RWPE1 (cell line): ENCODE data around the gene EFNA2.

Source experiments
- CTCF ChIA-PET: fragments of 350-600 bp; sonication (Branson Sonifier 250); formaldehyde crosslinking; extraction: SDS; loops from one replicate; lab custom pipeline; 2021; lab: Yijun Ruan, JAX
- POLR2A ChIA-PET: fragments of 400-600 bp; formaldehyde crosslinking; extraction: SDS; loops from one replicate; lab custom pipeline; 2020; ENCODE audit warnings: antibody characterized with exemption; ENCODE audit not compliant: low non-redundant PET; lab: Yijun Ruan, JAX
- DNase-seq: peaks from one replicate; pipeline ENCODE4 v3.0.0; 2012; ENCODE audit warnings: low spot score
- H3K27ac ChIP-seq: fragments of 450-650 bp; 2 replicates; pipeline ENCODE4 v1.5.1; 2017
- TF ChIP-seq, protein P1 (sequence below): fragments of 450-650 bp; conservative IDR thresholded peaks from 2 replicates; pipeline ENCODE4 v1.5.1; 2017; ENCODE audit warnings: low read depth, mild to moderate bottlenecking

EFNA2 gene

DNA sequence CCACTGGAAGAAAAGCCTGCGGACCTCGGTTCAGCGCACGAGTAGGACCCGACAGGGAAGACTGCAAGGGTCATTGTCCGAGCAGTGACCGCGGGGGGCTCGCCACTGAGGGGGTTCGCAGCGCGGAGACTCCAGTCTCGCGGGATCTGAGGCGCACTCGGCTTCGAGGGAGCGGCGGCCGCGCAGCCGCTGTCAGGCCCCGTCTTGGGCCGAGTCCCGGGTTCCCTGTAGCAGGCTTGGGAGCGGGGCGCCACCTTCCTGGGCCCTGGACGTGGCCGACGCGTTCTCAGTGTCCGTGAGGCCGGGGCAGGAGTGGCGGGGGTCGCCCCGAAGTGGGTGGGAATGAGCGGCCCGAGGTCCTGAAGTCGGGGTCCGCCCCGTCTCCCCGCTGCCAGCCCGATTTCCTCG lies 10.8 kb upstream of the EFNA2 start:
- ChIA-PET POLR2A (no interaction called here), CTCF (no interaction called here)
- DNase-seq: no peak
- peak overlapping the region; percentile 100 for H3K27ac ChIP-seq
- TF ChIP-seq, protein P1, sequence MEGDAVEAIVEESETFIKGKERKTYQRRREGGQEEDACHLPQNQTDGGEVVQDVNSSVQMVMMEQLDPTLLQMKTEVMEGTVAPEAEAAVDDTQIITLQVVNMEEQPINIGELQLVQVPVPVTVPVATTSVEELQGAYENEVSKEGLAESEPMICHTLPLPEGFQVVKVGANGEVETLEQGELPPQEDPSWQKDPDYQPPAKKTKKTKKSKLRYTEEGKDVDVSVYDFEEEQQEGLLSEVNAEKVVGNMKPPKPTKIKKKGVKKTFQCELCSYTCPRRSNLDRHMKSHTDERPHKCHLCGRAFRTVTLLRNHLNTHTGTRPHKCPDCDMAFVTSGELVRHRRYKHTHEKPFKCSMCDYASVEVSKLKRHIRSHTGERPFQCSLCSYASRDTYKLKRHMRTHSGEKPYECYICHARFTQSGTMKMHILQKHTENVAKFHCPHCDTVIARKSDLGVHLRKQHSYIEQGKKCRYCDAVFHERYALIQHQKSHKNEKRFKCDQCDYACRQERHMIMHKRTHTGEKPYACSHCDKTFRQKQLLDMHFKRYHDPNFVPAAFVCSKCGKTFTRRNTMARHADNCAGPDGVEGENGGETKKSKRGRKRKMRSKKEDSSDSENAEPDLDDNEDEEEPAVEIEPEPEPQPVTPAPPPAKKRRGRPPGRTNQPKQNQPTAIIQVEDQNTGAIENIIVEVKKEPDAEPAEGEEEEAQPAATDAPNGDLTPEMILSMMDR: no peak

DNA sequence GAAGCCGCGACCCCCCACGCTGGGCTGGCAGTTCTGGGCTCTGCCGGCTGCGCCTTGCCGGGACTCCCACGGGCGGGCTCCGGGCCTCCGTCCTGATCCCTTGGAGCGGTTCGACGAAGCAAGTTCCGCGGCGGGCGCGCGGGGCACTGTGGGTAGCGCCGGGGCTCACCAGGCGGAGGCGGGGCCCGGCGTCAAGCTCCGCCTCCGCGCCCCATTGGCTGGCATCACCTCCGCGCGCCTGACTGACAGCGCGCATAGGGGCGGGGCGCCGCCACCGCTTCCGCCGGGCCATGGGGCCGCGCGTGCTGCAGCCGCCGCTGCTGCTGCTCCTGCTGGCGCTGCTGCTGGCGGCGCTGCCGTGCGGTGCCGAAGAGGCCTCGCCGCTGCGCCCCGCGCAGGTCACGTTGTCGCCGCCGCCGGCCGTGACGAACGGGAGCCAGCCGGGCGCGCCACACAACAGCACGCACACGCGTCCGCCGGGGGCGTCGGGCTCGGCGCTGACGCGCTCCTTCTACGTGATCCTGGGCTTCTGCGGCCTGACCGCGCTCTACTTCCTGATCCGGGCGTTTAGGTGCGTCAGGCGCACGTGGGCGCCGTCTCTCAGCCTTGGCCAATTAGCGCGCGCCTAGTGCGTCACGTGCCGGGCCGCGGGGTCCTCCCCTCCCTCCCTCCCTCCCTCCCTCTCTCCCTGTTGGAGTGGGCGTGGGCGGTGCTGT lies 10.3 kb upstream of the EFNA2 start, which contains the start of gene FAM174C:
TSS of gene FAM174C (plus strand) at position 271 of the 716 bp plus-strand sequence. CDS start at position 291, 20 bp downstream.
- peak; percentile 94 for DNase-seq
- peak within 1 kb of the TSS; percentile 100 for H3K27ac ChIP-seq
- POLR2A ChIA-PET: no interaction called here
- CTCF ChIA-PET: interaction anchor here (0.6 kb wide), 1 partner anchor 58 kb away, joined by 4 read pairs; no protein-coding TSS in a partner anchor
- TF ChIP-seq, protein P1: no peak

DNA sequence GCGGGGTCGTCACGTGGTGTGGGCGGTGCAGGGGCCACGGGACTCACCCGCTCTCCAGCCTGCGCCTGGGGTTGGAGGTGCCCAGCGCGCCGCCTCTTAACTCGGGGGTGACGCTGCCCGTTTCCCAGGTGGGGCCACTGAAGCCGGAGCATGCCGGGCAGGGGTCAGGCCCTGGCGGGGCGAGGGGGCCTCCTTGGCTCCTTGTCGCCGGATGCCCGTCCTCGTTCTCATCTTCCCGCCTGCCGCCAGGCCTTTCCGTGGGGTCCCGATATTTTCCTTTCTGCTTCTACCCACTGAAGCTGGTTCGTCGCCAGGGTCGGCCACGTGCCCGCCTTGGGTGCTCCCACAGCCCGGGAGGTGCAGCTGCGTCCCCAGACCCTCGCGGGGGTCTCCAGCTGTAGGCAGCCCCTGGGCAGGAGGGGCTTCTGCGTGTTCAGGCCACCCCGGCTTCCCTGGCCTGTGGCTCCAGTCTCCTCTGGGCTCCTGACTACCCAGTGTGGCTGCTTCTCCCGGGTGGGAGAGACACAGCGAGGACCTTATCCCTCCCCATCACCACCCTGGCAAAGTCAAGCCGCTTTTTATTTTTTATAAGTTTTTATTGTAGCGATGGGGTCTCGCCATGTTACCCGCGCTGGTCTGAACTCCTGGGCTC lies 9.6 kb upstream of the EFNA2 start:
- ChIA-PET CTCF (interaction anchor here (0.6 kb wide), 1 partner anchor 57 kb away, joined by 4 read pairs; no protein-coding TSS in a partner anchor), POLR2A (no interaction called here)
- no peak for DNase-seq
- TF ChIP-seq, protein P1: no peak
- H3K27ac ChIP-seq: peak overlapping the region; percentile 100

DNA sequence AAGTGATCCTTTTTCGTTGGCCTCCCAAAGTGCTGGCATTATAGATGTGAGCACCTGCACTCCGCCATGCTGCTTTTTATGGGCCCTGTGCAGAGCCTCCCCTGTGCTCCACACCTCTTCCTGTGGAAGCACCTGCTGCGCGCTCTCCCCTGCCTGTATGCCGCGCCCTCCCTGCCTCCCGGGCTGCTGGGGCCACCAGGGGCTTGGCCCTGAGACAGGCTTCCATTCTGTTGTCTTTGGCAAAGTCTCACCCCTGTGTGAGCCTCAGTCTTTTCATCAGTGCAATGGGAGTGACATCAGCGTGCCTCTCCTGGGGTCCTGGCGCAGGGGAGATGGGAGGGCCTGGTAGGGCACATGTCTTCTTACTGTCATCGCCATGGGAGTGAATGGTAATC lies 9.0 kb upstream of the EFNA2 start:
- POLR2A ChIA-PET: no interaction called here
- TF ChIP-seq, protein P1: no peak
- H3K27ac ChIP-seq: peak overlapping the region; percentile 100
- CTCF ChIA-PET: no interaction called here
- no peak for DNase-seq

DNA sequence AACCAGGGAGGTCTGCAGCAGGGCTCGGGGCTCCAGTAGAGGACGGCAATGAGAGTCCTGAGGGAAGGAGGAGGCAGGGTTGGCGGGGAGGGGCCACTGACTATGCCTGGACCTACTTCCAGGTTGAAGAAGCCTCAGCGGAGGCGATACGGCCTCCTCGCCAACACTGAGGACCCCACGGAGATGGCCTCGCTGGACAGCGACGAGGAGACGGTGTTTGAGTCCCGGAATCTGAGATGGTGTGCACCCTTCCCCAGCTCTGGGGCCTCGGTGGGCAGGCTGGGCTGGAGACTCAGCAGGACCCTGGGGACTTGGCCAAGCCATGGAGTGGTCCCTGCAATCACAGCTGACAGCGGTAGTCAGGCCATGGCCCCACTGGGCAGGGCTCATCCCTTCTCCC lies 8.6 kb upstream of the EFNA2 start:
- peak overlapping the region; percentile 100 for H3K27ac ChIP-seq
- CTCF ChIA-PET: no interaction called here
- POLR2A ChIA-PET: no interaction called here
- TF ChIP-seq, protein P1: no peak
- DNase-seq: no peak

DNA sequence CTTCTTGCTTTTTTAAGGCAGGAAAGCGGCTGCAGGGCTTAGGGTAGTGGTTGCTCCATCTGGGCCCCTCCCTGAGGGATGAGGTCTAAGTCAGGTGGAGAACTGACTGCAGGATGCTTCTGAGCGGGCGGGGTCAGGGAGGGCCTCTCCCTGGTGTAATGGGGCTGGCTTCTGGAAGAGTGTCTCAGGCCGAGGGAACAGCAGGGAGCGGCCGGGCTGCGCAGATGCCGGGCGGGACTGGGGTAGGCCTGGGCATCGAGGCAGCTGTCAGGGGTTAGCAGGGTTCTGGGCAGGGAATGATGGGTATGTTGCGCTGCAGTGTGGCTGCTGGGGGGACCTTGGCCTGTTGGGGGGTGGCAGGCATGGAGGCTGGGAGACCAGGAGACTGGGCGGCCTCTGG lies 7.6 kb upstream of the EFNA2 start:
- CTCF ChIA-PET: interaction anchor here (1.5 kb wide), 1 partner anchor 34 kb away, joined by 3 read pairs; no protein-coding TSS in a partner anchor
- TF ChIP-seq, protein P1: no peak
- no peak for DNase-seq
- POLR2A ChIA-PET: interaction anchor here (0.6 kb wide), 1 partner anchor 18 kb away, joined by 4 read pairs; no protein-coding TSS in a partner anchor
- peak overlapping the region; percentile 100 for H3K27ac ChIP-seq
